H54 (cell line): Measurements from ENCODE around the gene SERTM2.

Experiments used
- DNase-seq: peaks from one replicate; pipeline ENCODE4 v3.0.0; 2011; ENCODE audit warnings: low spot score, mixed read lengths; ENCODE audit not compliant: insufficient read length
- FAIRE-seq: peaks from 3 replicates; lab custom pipeline; 2011; peaks lifted over from hg19 to GRCh38; lab: Jason Lieb, UNC
- POLR2A ChIP-seq: IDR thresholded peaks from 2 replicates; pipeline ENCODE4 v1.6.1; 2011; ENCODE audit warnings: low read depth, mild to moderate bottlenecking, low read length

Gene SERTM2

DNA sequence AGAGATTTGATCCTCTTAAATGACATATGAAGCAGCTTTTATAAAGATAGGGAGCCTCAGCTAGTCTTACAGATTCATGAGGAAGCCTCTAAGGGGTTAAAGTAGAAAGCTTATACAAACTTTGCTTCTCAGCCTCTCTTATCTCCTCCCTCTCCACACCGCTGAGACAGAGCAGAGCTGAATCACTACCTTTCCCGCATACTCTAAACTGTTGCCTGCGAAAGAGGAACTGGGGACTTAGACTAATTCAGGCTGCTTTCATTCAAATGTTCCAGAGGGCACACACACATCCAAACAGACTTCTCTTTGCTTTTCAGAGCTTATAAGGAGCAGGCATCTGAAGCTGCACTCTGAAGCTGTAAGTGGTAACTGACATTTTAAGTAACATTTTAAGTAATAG lies at the start of gene SERTM2:
TSS of gene SERTM2 (plus strand) at position 169 of the 400 bp plus-strand sequence. CDS start 7,213 bp downstream, outside the sequence.
- no peak for TF ChIP-seq POLR2A
- DNase-seq (no peak), FAIRE-seq (no peak)

DNA sequence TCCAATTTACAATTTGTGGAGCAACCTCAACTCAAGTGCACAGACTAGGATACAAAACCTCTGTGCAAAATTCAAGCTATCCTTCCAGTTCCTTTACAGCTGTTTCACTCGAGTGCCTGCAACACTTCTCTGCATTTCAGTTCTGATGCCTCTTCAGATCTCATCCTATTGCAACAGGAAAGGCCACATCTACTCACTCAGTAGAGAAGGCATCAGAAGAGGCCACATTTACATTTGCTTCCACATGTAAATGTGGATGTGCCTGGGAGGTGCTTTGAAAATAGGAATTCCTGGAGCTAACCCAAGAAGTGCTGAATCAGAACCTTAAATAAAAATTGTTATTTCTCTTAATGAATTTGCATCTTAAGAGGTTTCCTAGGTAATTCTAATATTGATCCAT lies 45.8 kb upstream of the SERTM2 start:
- no peak for FAIRE-seq

DNA sequence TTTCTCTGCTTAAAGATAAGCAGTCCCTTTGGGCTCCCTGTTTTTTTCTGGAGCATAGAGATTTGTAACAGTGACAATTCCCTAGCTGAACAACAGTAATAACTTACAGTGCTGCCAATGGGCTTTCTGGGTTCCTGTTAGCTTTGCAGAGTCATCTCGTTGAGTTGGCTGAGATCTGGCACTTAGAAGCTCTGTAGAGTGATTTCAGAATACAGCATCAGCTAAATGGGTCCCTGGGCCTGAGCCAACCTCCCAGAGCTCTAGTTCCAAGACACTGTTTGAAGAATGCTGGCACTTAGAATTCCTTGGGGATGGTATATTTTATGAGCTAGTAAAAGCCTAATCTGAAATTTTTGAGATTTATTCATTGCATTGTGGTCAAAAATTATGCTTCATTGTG lies 43.5 kb upstream of the SERTM2 start:
- TF ChIP-seq POLR2A, result no peak
- no peak for FAIRE-seq

More for the DNA sequence above, 45.8 kb upstream of the SERTM2 start:
- no peak for DNase-seq
- no peak for TF ChIP-seq POLR2A

GRCh38 chrX:111470681-111471403 lies 40.6 kb upstream of the SERTM2 start:
- no peak for DNase-seq
- no peak for TF ChIP-seq POLR2A
- no peak for FAIRE-seq

More for the DNA sequence above, 43.5 kb upstream of the SERTM2 start:
- DNase-seq, result no peak

- FAIRE-seq (no peak), DNase-seq (no peak)
- no peak for TF ChIP-seq POLR2A
Measured at GRCh38 chrX:111481896-111482295, 29.5 kb upstream of the SERTM2 start.

GRCh38 chrX:111483135-111483534 lies 28.3 kb upstream of the SERTM2 start:
- DNase-seq, result no peak
- no peak for FAIRE-seq
- TF ChIP-seq POLR2A, result no peak

GRCh38 chrX:111483881-111484280 lies 27.6 kb upstream of the SERTM2 start:
- no peak for FAIRE-seq
- no peak for TF ChIP-seq POLR2A

DNA sequence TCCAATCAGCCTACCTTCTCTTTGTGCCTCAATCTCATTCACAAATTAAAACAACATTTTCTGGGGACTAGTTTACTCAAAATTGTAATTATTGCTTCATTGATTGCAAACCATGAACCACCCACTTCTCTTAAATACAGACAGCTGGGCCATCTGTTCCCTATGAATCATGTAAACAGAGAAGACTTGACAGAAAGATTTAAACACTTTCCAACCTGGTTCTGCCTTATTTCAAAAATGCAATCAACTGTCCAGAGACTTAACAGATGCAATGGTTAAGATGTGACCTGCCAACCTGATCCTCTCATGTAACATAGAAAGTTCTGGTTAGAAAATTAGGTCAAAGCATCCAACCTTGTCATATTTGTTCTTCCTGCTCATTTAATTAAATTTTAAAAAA lies 20.8 kb upstream of the SERTM2 start:
- DNase-seq (no peak), FAIRE-seq (no peak)
- TF ChIP-seq POLR2A, result no peak

More at GRCh38 chrX:111483881-111484280, 27.6 kb upstream of the SERTM2 start:
- DNase-seq, result no peak

DNA sequence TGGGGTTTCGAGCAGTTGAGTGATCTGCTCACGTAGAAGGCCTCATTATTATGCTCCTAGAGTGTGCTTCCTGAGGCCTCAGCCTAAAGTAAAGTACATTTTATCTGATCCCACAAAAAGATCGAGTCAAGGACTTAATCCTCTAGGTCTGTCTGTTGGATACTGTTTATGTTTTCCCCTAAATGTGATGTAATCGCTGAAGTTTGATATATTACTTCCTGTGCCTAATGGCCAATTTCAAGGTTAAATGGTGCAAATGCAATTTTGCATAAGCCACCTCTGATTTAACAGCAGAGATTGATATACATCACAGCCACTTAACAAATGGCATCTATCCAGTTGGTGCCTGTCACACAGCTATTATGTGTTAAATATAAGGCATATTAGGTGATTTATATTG lies 19.4 kb upstream of the SERTM2 start:
- no peak for FAIRE-seq
- no peak for TF ChIP-seq POLR2A
- DNase-seq, result no peak

DNA sequence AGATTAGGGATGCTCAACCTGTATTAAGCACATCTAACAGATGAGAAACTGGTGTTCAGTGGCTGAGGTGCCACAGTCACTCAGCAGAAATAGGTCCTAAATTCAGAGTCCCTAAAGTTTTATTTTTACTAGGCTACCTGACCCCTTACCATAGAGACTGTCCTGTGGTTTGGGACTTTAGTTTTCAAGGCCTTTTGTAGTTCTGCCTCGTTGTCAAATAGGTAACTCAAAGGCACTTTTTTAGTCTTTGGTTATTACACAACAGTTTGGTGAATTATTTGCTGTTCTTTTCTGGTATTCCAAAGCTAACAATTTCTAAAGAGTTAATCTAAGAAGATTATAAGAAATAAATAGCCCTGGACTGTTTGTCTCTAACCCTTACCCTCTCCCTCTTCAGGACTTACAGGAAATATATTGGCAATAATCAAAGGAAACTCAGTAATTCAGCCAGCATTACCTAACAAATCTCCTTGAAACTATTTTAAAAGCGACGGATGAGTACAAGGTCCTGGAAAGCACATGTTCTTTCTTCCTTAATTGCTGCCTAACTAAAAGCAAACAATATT lies 12.8 kb upstream of the SERTM2 start:
- no peak for TF ChIP-seq POLR2A
- FAIRE-seq, result no peak

DNA sequence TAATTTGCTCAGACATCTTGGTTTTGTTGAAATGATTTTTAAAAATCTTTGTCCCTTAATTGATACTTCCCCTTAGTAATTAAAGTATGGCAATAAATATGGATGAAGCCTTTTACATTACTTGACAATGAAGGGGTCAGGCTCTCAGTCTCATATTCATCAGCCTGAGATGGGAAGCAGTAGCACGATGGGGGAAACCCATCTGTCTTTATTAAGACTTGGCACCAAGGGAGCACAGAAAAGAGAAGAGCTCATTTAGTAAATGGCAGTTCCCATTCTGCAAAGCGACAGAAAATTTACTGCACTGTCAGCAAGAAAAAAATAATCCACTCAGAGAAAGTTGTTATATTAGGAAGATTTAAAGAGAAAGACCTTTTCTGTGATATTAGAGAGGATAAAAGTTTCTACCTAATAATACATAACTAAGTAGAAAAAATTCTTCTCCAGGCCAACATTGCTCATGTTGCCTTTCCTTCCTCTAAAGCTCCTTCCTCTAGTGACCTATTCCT lies 7.9 kb upstream of the SERTM2 start:
- DNase-seq, result no peak
- FAIRE-seq, result no peak
- TF ChIP-seq POLR2A, result no peak

More for the DNA sequence above, 12.8 kb upstream of the SERTM2 start:
- DNase-seq, result no peak

DNA sequence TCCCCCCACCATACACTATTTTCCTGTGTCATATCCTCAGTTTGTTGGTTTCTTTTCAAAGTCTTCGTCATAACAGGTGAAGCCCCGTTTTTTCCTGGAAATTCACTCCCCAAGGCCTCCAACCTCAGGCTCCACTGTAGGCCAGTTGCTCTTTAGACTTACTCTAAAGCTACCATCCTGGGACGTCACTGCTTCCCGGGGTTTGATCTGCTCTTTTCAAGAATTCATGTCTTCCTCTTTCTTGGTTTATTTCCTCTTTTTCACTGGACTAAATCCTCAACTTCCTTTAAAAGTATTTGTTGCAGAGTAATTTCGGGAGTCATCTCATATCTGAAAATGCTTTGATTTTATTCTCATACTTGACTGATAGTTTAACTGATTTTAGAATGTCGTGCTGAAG lies 6.5 kb upstream of the SERTM2 start:
- FAIRE-seq (no peak), DNase-seq (no peak)
- no peak for TF ChIP-seq POLR2A

GRCh38 chrX:111505783-111506182 lies 5.7 kb upstream of the SERTM2 start:
- FAIRE-seq, result no peak
- TF ChIP-seq POLR2A, result no peak
- DNase-seq, result no peak

DNA sequence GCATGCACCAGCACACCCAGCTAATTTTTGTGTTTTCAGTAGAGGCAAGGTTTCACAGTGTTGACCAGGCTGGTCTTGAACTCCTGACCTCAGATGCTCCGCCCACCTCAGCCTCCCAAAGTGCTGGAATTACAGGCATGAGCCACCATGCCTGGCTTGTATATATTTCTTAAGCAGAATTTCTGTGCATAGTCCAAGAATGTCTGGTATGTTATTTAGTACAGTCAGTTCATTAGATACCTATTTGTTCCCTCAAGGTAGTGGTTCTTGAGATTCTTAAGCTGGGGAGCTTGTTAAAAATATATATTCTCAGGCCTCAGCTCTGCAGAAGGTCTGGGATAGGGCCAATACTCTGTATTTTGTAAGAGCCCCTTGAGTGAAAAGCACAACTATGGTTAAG lies 4.6 kb upstream of the SERTM2 start:
- FAIRE-seq (no peak), DNase-seq (no peak)
- TF ChIP-seq POLR2A, result no peak

GRCh38 chrX:111507933-111508332 lies 3.5 kb upstream of the SERTM2 start:
- DNase-seq, result no peak

More at GRCh38 chrX:111507933-111508332, 3.5 kb upstream of the SERTM2 start:
- FAIRE-seq, result no peak
- no peak for TF ChIP-seq POLR2A
